22Rv1 (cell line): ENCODE data around the gene NOB1.

ENCODE experiments used
- CTCF ChIP-seq: fragments of 450-650 bp; IDR thresholded peaks from 2 replicates; pipeline ENCODE4 v1.5.1; 2017; ENCODE audit warnings: mild to moderate bottlenecking
- ZFX ChIP-seq: fragments of 450-650 bp; IDR thresholded peaks from 2 replicates; pipeline ENCODE4 v1.6.1; 2017; ENCODE audit warnings: antibody characterized with exemption, borderline replicate concordance

GRCh38 chr16:69717066-69717465 is 37.7 kb downstream of the NOB1 start:
- TF ChIP-seq CTCF: no peak
- TF ChIP-seq ZFX: no peak
